HFFc6 (cell line): Measurements from ENCODE around the gene SMPDL3B. TPM values are rescaled to one million over a fixed set of nuclear protein-coding genes. Genes with fewer than 3 reads are reported as not detected.

Experiments
- DNase-seq: peaks from one replicate; pipeline ENCODE4 v3.0.0-alpha.2; 2018
- H3K27ac Mint-ChIP-seq: 2 replicates; pipeline ENCODE4 v1.8.0; 2020; ENCODE audit warnings: mild to moderate bottlenecking, mixed read lengths
- H3K27me3 Mint-ChIP-seq: 2 replicates; pipeline ENCODE4 v1.8.0; 2021; ENCODE audit warnings: mild to moderate bottlenecking, moderate library complexity, mixed read lengths; ENCODE audit not compliant: insufficient read depth
- H3K36me3 Mint-ChIP-seq: 2 replicates; pipeline ENCODE4 v1.8.0; 2021; ENCODE audit warnings: low read depth, mixed read lengths
- H3K4me1 Mint-ChIP-seq: 2 replicates; pipeline ENCODE4 v1.8.0; 2020; ENCODE audit warnings: low read depth, mixed read lengths
- H3K4me3 Mint-ChIP-seq: 2 replicates; pipeline ENCODE4 v1.8.0; 2020; ENCODE audit warnings: mild to moderate bottlenecking, moderate library complexity, mixed read lengths
- H3K9me3 Mint-ChIP-seq: 2 replicates; pipeline ENCODE4 v1.8.0; 2020; ENCODE audit warnings: mild to moderate bottlenecking, mixed read lengths
- CTCF ChIP-seq: fragments of 200-600 bp; sonication (generic); IDR thresholded peaks from 2 replicates; pipeline ENCODE4 v1.5.0; 2021; ENCODE audit warnings: antibody characterized with exemption, mild to moderate bottlenecking
- total RNA-seq, 6 experiments: library from RNA; stranded (reverse); fragmentation: NEBNext Ultra II Directional; extraction: Animal tissue kit (Norgen Biotek cat#: 25700); gene quantifications; 2 replicates in 1 of 6; 3 replicates in 5 of 6; pipeline ENCODE4 v1.2.3, GENCODE V29; 2021

SMPDL3B gene
- total RNA-seq, 6 experiments from 2014 or later = not detected

DNA sequence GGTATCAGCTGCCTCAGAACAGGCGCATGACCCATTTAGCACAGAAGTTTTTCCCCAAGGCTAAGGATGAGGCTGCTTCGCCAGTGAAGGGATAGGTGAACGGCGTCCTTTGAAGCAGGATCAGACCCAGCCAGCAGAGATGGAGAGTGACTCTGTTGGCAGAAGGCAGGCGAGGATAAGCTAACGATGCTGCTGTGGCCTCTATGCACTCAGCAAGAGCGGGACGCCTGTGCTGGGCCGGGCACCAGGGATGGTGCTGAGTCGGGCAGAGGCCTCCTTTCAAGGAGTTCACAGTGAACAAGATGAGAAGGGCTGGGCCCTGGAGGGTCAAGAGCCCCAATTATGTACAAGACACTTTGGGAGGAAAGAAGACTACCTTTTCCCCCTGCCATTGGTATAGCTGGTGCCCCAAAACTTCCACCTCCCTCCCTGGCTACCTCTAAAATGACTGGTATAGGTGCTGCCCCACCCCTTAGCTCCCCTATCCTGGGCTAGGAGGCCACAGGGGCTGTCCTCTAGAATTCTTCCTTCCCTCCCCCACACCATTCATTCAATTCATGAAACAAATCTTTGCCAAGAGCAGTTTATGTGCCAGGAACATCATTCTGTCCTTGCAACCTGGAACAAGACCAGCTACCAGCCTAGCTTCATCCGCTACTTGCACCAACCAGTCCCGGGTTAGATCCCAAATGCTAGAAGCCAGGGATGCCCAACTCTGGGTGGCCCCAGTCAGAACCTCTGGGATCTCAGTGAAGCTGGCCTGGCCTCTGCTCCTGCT, 32.5 kb downstream of the SMPDL3B start:
- TF ChIP-seq CTCF = no peak
- DNase-seq = no peak
- no peak overlapping the region for H3K4me3 Mint-ChIP-seq
- H3K9me3 Mint-ChIP-seq = no peaks in the 10 kb centered on the region
- peaks cover 51% of the 10 kb centered on the region for H3K4me1 Mint-ChIP-seq
- peak overlapping the region; percentile 95 for H3K27ac Mint-ChIP-seq
- H3K27me3 Mint-ChIP-seq = peaks cover 6% of the 10 kb centered on the region; the same call in 1 of the 2 replicates
- H3K36me3 Mint-ChIP-seq = peaks cover 16% of the 10 kb centered on the region; the same call in 1 of the 2 replicates

- Mint-ChIP-seq H3K27me3 (peaks cover 6% of the 10 kb centered on the region; the same call in 1 of the 2 replicates), H3K4me3 (peak overlapping the region; percentile 54), H3K4me1 (peaks cover 51% of the 10 kb centered on the region), H3K36me3 (peaks cover 17% of the 10 kb centered on the region; the same call in 1 of the 2 replicates), H3K27ac (peak overlapping the region; percentile 95), H3K9me3 (no peaks in the 10 kb centered on the region)
- no peak for TF ChIP-seq CTCF
- no peak for DNase-seq
Observed at GRCh38 chr1:27967884-27968466, 33.2 kb downstream of the SMPDL3B start.

DNA sequence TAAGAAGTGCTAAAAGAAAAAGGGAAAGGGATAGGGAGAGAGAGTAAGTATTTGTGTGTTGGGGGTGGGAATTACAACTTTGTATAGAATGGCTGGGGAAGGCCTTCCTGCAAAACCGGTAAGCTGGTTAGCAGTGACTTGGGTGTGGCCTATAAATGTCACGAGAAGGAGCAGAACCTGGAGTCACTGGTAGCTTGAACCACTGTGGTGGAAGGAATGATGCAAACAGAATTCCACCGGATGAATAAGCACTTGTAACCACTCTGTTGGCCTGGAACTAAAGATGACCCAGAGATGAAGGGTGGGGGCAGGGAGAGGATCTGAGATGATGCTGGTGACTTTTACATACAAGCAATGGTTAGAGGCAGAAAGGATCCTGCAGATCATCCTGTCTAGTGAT, 33.9 kb downstream of the SMPDL3B start:
- Mint-ChIP-seq H3K9me3 (no peaks in the 10 kb centered on the region), H3K4me3 (peak overlapping the region; percentile 54), H3K27ac (peak overlapping the region; percentile 95), H3K27me3 (peaks cover 5% of the 10 kb centered on the region; the same call in 1 of the 2 replicates), H3K4me1 (peaks cover 51% of the 10 kb centered on the region), H3K36me3 (peaks cover 24% of the 10 kb centered on the region; the same call in 1 of the 2 replicates)
- peak; percentile 91 for DNase-seq
- TF ChIP-seq CTCF = no peak

GRCh38 chr1:27970401-27970800, 35.6 kb downstream of the SMPDL3B start:
- Mint-ChIP-seq H3K4me1 (peaks cover 51% of the 10 kb centered on the region), H3K27me3 (peaks cover 5% of the 10 kb centered on the region; the same call in 1 of the 2 replicates), H3K27ac (peak overlapping the region; percentile 86), H3K36me3 (peaks cover 28% of the 10 kb centered on the region; the same call in 1 of the 2 replicates), H3K4me3 (peak overlapping the region; percentile 42), H3K9me3 (no peaks in the 10 kb centered on the region)
- no peak for TF ChIP-seq CTCF
- peak; percentile 82 for DNase-seq

DNA sequence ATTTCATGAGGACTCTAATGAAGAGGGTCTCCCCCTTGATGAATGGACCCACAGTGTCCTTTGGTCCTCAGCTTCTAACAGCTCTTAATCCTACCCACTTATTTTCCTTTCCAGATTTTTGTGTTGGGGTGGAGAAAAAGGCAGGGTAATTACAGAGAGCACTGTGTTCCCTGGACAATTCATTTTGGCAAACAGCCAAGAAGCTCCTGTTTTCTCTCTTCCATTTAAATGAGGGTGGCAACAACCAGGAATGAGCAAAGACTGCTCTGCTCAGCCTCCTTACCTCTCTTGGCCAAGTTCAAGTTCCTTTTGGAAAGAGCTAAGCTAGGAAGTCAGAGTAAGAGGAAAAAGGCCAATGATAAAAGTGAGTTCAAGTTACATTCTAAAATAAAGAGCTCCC, 36.9 kb downstream of the SMPDL3B start:
- TF ChIP-seq CTCF = no peak
- Mint-ChIP-seq H3K27me3 (peaks cover 4% of the 10 kb centered on the region; the same call in 1 of the 2 replicates), H3K27ac (peak overlapping the region; percentile 72), H3K36me3 (peaks cover 25% of the 10 kb centered on the region; the same call in 1 of the 2 replicates), H3K9me3 (no peaks in the 10 kb centered on the region), H3K4me3 (no peak overlapping the region), H3K4me1 (peaks cover 50% of the 10 kb centered on the region)
- DNase-seq = no peak
